Mucosa of stomach (tissue), 1 donor: Measurements from ENCODE around the gene LYPD6.
"Not testable (repeated sequence)": the region's sequence is repeated elsewhere in the genome, so short reads cannot be mapped to it uniquely, and the experiment has no call there.

Experiments used
- H3K27me3 ChIP-seq: one replicate; pipeline ENCODE4 v1.7.0; 2013; ENCODE audit warnings: mild to moderate bottlenecking, low read length; ENCODE audit not compliant: control insufficient read depth, insufficient read depth
- H3K36me3 ChIP-seq: one replicate; pipeline ENCODE4 v1.7.0; 2013; ENCODE audit warnings: low read length; ENCODE audit not compliant: control insufficient read depth, insufficient read depth
- H3K4me1 ChIP-seq: one replicate; pipeline ENCODE4 v1.7.0; 2013; ENCODE audit warnings: mild to moderate bottlenecking, low read length; ENCODE audit not compliant: control insufficient read depth, insufficient read depth
- H3K4me3 ChIP-seq: one replicate; pipeline ENCODE4 v1.7.0; 2013; ENCODE audit warnings: low read length
- H3K9ac ChIP-seq: one replicate; pipeline ENCODE4 v1.7.0; 2013; ENCODE audit warnings: mild to moderate bottlenecking, low read length, moderate library complexity
- H3K9me3 ChIP-seq: one replicate; pipeline ENCODE4 v1.7.0; 2013; ENCODE audit warnings: mild to moderate bottlenecking, low read length, moderate library complexity; ENCODE audit not compliant: control insufficient read depth
- donor health status: Pancreatic carcinoma.

The LYPD6 gene

DNA sequence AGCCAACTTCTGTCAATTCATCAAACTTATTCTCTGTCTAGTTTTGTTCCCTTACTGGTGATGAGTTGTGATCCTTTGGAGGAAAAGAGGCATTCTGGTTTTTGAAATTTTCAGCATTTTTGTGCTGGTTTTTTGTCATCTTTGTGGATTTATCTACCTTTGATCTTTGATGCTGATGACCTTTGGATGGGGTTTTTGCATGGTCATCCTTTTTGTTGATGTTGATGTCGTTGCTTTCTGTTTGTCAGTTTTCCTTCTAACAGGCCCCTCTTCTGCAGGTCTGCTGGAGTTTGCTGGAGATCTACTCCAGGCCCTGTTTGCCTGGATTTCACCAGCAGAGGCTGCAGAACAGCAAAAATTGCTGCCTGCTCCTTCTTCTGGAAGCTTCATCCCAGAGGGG, 168.8 kb downstream of the LYPD6 start:
- not testable (repeated sequence) for H3K9me3 ChIP-seq

DNA sequence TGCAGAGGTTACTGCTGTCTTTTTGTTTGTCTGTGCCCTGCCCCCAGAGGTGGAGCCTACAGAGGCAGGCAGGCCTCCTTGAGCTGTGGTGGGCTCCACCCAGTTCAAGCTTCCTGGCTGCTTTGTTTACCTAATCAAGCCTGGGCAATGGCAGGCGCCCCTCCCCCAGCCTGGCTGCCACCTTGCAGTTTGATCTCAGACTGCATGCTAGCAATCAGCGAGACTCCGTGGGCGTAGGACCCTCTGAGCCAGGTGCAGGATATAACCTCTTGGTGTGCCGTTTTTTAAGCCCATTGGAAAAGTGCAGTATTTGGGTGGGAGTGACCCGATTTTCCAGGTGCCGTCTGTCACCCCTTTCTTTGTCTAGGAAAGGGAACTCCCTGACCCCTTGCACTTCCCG, 176.4 kb downstream of the LYPD6 start:
- not testable (repeated sequence) for H3K9ac ChIP-seq, H3K4me3 ChIP-seq, H3K27me3 ChIP-seq, H3K4me1 ChIP-seq, H3K36me3 ChIP-seq, H3K9me3 ChIP-seq

More for the DNA sequence above, 168.8 kb downstream of the LYPD6 start:
- not testable (repeated sequence) for H3K4me3 ChIP-seq, H3K36me3 ChIP-seq, H3K9ac ChIP-seq, H3K4me1 ChIP-seq, H3K27me3 ChIP-seq

DNA sequence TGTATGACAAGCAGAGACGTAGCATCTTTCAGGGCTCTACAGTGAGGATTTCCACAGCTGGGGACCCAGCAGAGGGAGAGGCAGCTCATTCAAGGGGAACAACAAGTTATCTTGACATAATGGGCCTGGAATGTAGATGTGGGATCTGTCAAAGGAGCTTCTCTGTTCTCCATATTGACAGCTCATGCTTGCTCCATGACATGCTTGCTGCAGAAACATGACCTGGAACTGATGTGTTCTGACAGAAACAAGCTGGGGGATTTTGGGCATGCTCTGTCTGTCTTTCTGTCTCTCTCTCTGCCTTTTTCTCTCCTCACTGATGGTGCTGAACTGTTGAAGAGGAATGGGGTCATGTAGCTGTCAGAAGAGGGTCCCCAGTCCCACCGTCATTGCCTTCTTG, 177.6 kb downstream of the LYPD6 start:
- H3K4me1 ChIP-seq, result no peaks in the 10 kb centered on the region
- H3K9ac ChIP-seq, result no peak overlapping the region
- no peaks in the 10 kb centered on the region for H3K9me3 ChIP-seq
- H3K4me3 ChIP-seq, result no peak overlapping the region
- H3K27me3 ChIP-seq, result no peaks in the 10 kb centered on the region
- H3K36me3 ChIP-seq, result no peaks in the 10 kb centered on the region

DNA sequence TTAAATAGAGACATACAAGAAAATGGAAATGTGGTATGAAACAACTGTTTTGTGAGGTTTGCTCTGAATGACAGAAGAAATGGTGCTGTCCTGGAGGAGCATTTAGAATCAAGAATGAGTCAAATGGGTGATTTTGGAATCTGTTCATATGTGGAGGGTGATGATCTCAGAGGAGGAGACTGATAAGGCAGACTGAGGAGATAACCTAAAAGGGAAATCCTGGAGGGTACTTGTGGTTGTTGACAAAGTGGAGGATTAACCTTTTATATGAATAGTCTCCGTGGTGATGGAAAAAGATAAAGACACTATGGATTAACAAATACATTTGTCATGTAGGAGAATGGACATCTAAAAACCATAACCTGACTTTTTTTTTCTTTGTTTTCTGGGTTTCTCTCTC, 183.1 kb downstream of the LYPD6 start:
- Histone ChIP-seq H3K36me3 (no peaks in the 10 kb centered on the region), H3K27me3 (no peaks in the 10 kb centered on the region), H3K9ac (no peak overlapping the region), H3K4me1 (no peaks in the 10 kb centered on the region), H3K9me3 (no peaks in the 10 kb centered on the region), H3K4me3 (no peak overlapping the region)
